Endometrial microvascular endothelial cells (primary cell): ENCODE data around the gene CXCL6. TPM values are rescaled to one million over a fixed set of nuclear protein-coding genes. Genes with fewer than 3 reads are reported as not detected.

ENCODE experiments used
- in situ Hi-C: cut with HindIII; loops from 2 replicates; pipeline ENCODE4 v1.10.0; 2017; ENCODE audit warnings: low sequenced_read_pairs, low pct_unique_long_range_greater_than_20kb; ENCODE audit errors: inconsistent ontology term
- total RNA-seq: library from RNA; depleted of rRNA; stranded (reverse); fragments of >200 nt; gene quantifications from one replicate; pipeline ENCODE4 v1.2.3, GENCODE V29; 2015; ENCODE audit errors: inconsistent ontology term

The CXCL6 gene
- total RNA-seq, 1 donor from 2014 or later: 40.2 TPM

DNA sequence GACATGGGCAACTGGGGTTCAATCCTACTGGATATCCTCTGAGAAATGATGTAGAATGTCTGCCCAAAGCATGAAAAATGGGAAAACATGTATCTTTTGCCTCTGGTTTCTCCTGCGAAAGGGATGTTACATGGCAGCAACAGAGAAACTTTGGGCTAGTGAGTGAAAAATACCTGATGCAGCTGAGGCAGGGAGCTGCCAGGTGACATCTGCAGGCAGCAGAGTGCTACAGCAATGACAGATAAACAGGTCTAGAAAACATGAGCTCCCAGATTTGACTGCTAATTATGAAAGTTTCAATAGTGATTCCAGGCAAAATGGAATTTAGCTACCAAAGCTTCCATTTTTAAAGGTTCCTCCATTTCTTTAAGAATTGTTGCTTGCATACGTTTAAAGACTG lies 27.9 kb downstream of the CXCL6 start:
- in situ Hi-C loops: no loop called here

DNA sequence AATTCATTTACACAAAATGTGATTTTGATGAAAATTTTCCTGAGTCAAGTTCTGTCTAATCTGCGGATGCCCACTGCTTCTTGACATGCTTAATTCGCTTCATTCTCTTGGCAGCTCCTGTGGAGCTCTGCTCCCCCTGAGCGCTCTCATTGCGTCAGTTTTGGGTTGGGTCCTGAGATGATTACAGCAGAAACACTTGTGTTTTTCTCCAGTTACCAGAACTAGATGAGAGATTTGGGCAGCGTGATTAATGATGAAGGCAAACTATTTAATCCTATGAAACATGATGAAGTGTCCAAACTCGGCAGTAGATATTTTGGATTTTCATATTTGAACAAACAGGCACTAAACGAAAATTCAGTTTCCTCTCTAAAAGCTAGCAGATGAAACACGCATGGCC lies 28.5 kb downstream of the CXCL6 start:
- in situ Hi-C loops: no loop called here

DNA sequence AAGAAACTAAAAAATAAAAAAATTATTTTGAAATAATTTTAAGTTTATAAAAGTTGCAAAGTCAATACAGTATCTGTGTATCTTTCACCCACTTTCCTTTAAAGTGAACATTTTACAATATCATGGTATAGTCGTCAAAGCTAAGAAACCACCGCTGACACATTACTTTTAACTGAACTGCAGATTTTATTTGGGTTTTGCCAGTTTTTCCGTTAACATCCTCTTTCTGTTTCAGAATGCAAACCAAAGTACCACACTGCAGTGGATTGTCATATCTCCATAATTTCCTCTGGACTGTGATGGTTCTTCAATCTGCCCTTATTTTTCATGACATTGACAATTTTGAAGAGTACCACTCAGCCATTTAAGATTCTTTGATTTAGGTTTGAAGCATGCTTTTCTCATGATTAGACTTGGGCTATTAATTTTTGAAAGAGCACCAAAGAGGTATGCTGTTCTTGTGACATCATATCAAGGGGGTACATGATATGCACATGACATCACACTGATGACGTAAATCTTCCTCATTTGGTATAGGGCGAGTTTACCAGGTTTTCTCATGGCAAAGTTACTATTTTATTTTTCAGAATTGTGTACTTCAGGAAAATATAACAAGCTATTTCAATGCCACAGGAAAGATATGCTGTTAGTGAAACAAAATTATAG lies 29.1 kb downstream of the CXCL6 start:
- in situ Hi-C loops: no loop called here

- in situ Hi-C loops: no loop called here
Observed at GRCh38 chr4:73866246-73866645, 29.8 kb downstream of the CXCL6 start.

DNA sequence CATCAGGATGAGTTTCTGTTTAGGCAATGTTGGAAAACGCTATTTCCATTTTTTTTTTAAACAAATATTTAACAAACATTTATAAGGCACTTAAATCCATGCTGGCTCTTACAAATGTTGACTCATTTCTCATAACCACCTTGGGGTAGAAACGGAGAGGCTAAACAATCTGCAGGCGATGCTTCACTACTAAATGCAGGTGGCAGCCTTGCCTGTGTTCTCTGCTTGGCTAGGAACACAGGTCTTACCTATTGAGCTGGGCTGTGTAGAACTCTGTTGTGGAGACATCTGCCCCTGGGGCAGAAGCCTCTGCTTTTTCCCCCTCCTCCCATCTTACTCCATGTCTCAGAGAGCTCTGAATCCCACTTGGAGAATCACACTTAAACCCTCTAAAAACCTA lies 31.3 kb downstream of the CXCL6 start:
- in situ Hi-C loops: no loop called here

DNA sequence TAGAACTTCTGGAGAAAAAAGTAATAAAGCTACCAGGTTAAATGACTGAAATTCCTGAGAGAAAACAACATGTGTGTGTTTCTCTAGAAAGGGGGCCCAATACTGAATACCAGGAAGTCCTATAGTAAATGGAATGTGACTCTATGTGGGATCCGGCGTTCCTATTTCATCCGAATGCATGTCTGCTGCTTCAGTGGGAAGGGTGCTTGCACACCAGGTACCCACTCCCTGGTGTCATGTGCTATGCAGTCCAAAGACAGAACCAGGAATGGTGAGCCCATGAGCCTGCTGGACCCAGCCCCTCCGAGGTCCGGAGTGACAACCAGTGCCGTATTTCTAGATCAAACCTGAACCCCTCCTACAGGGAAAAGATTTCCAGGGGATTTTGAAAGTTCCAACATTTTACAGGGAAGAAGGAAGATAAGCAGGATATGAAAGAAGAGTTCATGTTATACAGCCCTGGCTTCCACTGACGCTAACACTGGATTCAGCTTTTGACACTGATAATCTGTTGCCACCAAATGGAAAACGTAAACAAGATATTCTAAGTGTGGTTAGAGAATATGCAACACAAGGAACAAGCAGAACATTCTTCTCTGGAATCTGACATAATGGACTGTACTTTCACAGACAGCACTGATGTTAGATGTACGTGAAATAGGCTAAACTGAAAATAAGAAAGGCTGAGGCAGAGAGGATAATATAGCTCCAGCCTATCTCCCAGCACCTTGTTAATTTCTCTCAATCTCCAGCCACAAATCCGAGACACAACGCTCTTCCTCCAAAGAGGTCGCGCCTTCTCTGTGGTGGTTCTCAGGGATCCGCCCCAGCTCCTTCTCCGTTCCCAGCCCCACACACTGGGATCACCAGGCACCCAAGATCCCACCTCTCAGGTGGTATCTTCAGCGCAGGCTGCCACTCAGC lies 32.0 kb downstream of the CXCL6 start:
- in situ Hi-C loops: no loop called here

- in situ Hi-C loops: no loop called here
Observed at GRCh38 chr4:73869130-73870055, 32.9 kb downstream of the CXCL6 start, which contains the start of gene CXCL1. Gene CXCL1, plus strand, starts transcription at chr4:73869393. Its CDS starts 78 bp downstream, at chr4:73869471.

DNA sequence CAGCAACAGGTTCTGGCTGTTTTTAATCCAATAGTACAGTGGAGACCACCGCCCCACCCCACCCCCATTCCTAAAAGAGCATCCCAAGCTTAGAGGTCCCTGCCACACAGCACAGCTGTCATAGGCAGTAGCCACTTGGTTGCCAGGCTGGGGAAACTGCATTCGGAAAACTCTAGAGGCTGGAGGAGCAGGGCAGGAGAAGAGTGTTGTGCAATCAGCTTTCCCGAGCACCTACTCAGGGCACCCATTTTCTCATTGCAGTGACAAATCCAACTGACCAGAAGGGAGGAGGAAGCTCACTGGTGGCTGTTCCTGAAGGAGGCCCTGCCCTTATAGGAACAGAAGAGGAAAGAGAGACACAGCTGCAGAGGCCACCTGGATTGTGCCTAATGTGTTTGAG lies 33.8 kb downstream of the CXCL6 start:
- in situ Hi-C loops: no loop called here

- in situ Hi-C loops: no loop called here
Observed at GRCh38 chr4:73870768-73871167, 34.3 kb downstream of the CXCL6 start.

GRCh38 chr4:73871511-73872310 lies 35.2 kb downstream of the CXCL6 start:
- in situ Hi-C loops: no loop called here

GRCh38 chr4:73872316-73873108 lies 36.0 kb downstream of the CXCL6 start:
- in situ Hi-C loops: no loop called here

DNA sequence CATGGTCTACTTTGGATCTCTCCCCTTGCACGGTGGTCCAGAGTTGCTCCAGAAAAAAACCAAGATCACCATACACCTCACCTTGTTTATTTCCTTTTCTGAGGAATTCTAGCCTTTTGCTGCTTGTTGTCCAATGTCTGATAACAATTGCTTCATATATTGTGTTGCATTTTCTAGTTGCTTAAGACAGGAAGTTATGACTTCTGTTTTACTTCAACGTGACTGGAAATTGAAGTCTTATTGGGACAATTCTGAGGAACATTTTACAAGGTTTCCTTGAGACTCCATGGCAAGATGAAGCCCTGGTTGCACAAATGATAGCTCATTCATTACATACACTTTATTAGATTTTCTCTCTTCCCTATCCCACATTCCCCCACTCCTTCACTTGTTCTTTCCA lies 37.9 kb downstream of the CXCL6 start:
- in situ Hi-C loops: no loop called here

DNA sequence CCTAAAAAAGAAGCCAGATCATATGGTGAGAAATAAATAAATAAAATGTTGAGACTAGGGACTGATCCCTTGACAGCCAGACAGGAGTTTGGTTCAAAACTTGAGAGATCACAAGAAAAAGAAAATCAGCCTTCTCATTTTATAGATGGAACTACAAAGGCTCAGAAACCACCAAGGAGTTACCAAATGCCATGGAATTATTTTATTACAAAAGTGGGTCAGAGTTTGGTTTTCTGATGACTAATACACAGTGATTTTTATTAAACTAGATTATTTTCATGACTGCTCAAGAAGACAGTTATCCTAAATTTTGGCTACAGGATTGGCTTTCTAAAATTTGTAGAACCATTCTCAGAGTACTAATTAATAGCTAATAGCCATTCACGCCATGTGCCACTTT lies 38.9 kb downstream of the CXCL6 start:
- in situ Hi-C loops: no loop called here

- in situ Hi-C loops: no loop called here
Observed at GRCh38 chr4:73883306-73883705, 46.8 kb downstream of the CXCL6 start.

DNA sequence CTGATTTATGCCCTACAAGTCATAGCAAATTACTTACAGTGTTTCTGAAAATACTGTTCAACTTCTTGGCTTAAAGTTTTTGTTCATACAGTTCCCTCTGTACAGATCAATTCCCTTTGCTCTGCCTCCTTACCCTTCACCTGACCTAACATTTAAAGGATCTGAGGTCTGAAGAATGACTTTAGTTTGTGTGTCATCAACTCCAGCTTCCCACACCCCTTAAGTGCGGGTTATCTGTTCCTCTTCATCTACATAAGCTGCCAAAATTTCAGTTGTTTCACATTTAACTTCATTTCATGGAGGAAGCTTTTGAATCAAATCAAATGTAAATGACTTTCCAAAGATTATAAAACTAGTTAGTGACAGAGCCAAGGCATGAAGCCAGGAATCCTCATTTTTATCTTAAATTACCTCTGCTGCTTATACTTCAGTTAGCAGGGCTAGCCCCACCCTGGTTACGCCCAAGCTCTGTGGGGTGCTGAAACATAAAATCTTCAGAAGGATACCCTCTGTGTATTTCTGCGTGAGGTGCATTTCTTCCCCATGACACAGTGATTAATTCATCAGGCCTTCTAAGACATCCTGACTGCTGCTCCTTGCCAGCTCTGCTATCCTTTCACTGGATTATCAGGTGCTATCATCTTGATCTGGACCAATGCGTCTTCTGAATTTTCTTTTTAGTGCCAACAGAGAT lies 49.2 kb downstream of the CXCL6 start:
- in situ Hi-C loops: no loop called here
